GM12878 (cell line): ENCODE data around the gene IREB2. TPM values are rescaled to one million over a fixed set of nuclear protein-coding genes. Genes with fewer than 3 reads are reported as not detected.

Source experiments
- ATAC-seq: fragments of 200-7000 bp; cut with Tn5 transposase; 3 replicates; pipeline ENCODE4 v1.9.1; 2020; ENCODE audit warnings: mild to moderate bottlenecking, moderate library complexity
- BruUV-seq: library from RNA; stranded (reverse); fragments of 400-500 nt; replicated peaks from 2 replicates; lab custom pipeline; 2021; lab: Mats Ljungman, UMichigan
- CTCF ChIA-PET: fragments of 300-600 bp; sonication (Branson Sonifier 250); formaldehyde crosslinking; extraction: SDS; loops from one replicate; lab custom pipeline; 2021; ENCODE audit warnings: inconsistent platforms; lab: Yijun Ruan, JAX
- POLR2A ChIA-PET: fragments of 350-600 bp; formaldehyde crosslinking; extraction: SDS; loops from one replicate; lab custom pipeline; 2021; ENCODE audit warnings: inconsistent platforms; lab: Charles Lee
- RAD21 ChIA-PET: fragments of 300-600 bp; sonication (Branson Sonifier 250); formaldehyde crosslinking; loops from one replicate; lab custom pipeline; 2023; ENCODE audit warnings: antibody characterized with exemption; ENCODE audit not compliant: unreplicated experiment; lab: Charles Lee
- SMC1A ChIA-PET: fragments of 300-600 bp; sonication (Branson Sonifier 250); formaldehyde crosslinking; loops from one replicate; lab custom pipeline; 2023; ENCODE audit not compliant: unreplicated experiment, uncharacterized antibody; lab: Charles Lee
- DNase-seq: peaks from one replicate; pipeline ENCODE4 v3.0.0-alpha.2; 2011; ENCODE audit warnings: low read depth, low spot score
- FAIRE-seq: peaks from 3 replicates; lab custom pipeline; 2011; peaks lifted over from hg19 to GRCh38; lab: Jason Lieb, UNC
- H2AFZ ChIP-seq: 2 replicates; pipeline ENCODE4 v1.6.0; 2011; ENCODE audit warnings: low read depth, low read length, control low read depth; ENCODE audit not compliant: control insufficient read depth
- H3K27ac ChIP-seq: 2 replicates; pipeline ENCODE4 v1.5.1; 2011; ENCODE audit warnings: control low read depth; ENCODE audit not compliant: control insufficient read depth, insufficient read depth
- H3K27me3 ChIP-seq, 2 experiments: replicated peaks in 1 of 2; 2 replicates each; pipeline versions ENCODE4 v1.6.0 to v1.6.1; 2011; ENCODE audit warnings: low read length in 1 of 2; ENCODE audit not compliant: control insufficient read depth in 2 of 2, insufficient read depth in 2 of 2
- H3K36me3 ChIP-seq, 2 experiments: 2 replicates each; pipeline ENCODE4 v1.5.1; 2011; ENCODE audit warnings: low read length in 1 of 2; ENCODE audit not compliant: control insufficient read depth in 2 of 2, insufficient read depth in 2 of 2
- H3K4me1 ChIP-seq: 2 replicates; pipeline ENCODE4 v1.6.1; 2011; ENCODE audit warnings: mild to moderate bottlenecking, low read length, moderate library complexity, mixed read lengths; ENCODE audit not compliant: control insufficient read depth, insufficient read depth
- H3K4me2 ChIP-seq: 2 replicates; pipeline ENCODE4 v1.6.0; 2011; ENCODE audit warnings: control low read depth; ENCODE audit not compliant: control insufficient read depth, insufficient read depth
- H3K4me3 ChIP-seq: fragments of 200-600 bp; sonication (generic); 2 replicates; pipeline ENCODE4 v1.5.1; 2016
- H3K79me2 ChIP-seq: 2 replicates; pipeline ENCODE4 v1.6.0; 2011; ENCODE audit warnings: low read length; ENCODE audit not compliant: control insufficient read depth, insufficient read depth
- H3K9ac ChIP-seq: 2 replicates; pipeline ENCODE4 v1.8.0; 2011; ENCODE audit warnings: low read length, control low read depth, mixed read lengths; ENCODE audit not compliant: control insufficient read depth, insufficient read depth
- H3K9me3 ChIP-seq: replicated peaks from 3 replicates; pipeline ENCODE4 v1.5.1; 2011; ENCODE audit warnings: mild to moderate bottlenecking, low read length; ENCODE audit not compliant: control insufficient read depth, insufficient read depth
- H4K20me1 ChIP-seq: 2 replicates; pipeline ENCODE4 v1.6.0; 2011; ENCODE audit not compliant: control insufficient read depth, insufficient read depth
- BCL3 ChIP-seq: IDR thresholded peaks from 2 replicates; pipeline ENCODE4 v1.6.1; 2011; ENCODE audit warnings: borderline replicate concordance, low read depth, mild to moderate bottlenecking, moderate library complexity, low read length; ENCODE audit not compliant: insufficient read depth, poor library complexity, severe bottlenecking
- BMI1 ChIP-seq: fragments of 450-650 bp; IDR thresholded peaks from 2 replicates; pipeline ENCODE4 v1.6.1; 2016; ENCODE audit warnings: mild to moderate bottlenecking, moderate library complexity, borderline replicate concordance
- CBX5 ChIP-seq: sonication (generic); IDR thresholded peaks from 2 replicates; pipeline ENCODE4 v1.6.1; 2016; ENCODE audit warnings: low read depth, moderate library complexity, mild to moderate bottlenecking, inconsistent platforms
- E2F8 ChIP-seq: fragments of 450-650 bp; IDR thresholded peaks from 2 replicates; pipeline ENCODE4 v1.6.1; 2018; ENCODE audit warnings: mild to moderate bottlenecking, low read depth, moderate library complexity; ENCODE audit not compliant: partially characterized antibody
- FOS ChIP-seq: IDR thresholded peaks from 3 replicates; pipeline ENCODE4 v1.6.1; 2011; ENCODE audit warnings: borderline replicate concordance; ENCODE audit not compliant: insufficient read length; ENCODE audit errors: extremely low read depth
- FOXK2 ChIP-seq: fragments of 450-650 bp; IDR thresholded peaks from 2 replicates; pipeline ENCODE4 v1.6.1; 2017; ENCODE audit warnings: mild to moderate bottlenecking, moderate library complexity
- GATAD2B ChIP-seq: fragments of 450-650 bp; conservative IDR thresholded peaks from 2 replicates; pipeline ENCODE4 v1.6.1; 2017; ENCODE audit warnings: low read depth, mild to moderate bottlenecking, moderate library complexity
- IRF3 ChIP-seq: fragments of 450-650 bp; IDR thresholded peaks from 2 replicates; pipeline ENCODE4 v1.6.1; 2014; ENCODE audit warnings: mild to moderate bottlenecking
- MYC ChIP-seq: IDR thresholded peaks from 2 replicates; pipeline ENCODE4 v1.6.1; 2011; ENCODE audit warnings: mild to moderate bottlenecking, low read length, moderate library complexity, inconsistent platforms; ENCODE audit not compliant: insufficient read depth, insufficient replicate concordance, insufficient read length, severe bottlenecking
- NBN ChIP-seq: fragments of 450-650 bp; IDR thresholded peaks from 2 replicates; pipeline ENCODE4 v1.6.1; 2016
- POLR2AphosphoS2 ChIP-seq: IDR thresholded peaks from 2 replicates; pipeline ENCODE4 v1.6.1; 2011; ENCODE audit warnings: low read depth, mild to moderate bottlenecking, low read length, improper control_type of control experiment, moderate library complexity
- SMAD5 ChIP-seq: IDR thresholded peaks from 2 replicates; pipeline ENCODE4 v1.6.1; 2016; ENCODE audit warnings: antibody characterized with exemption, low read depth
- ZBTB4 ChIP-seq: fragments of 450-650 bp; formaldehyde crosslinking; IDR thresholded peaks from 2 replicates; pipeline ENCODE4 v1.4.0; 2022; ENCODE audit warnings: mild to moderate bottlenecking, moderate library complexity
- ZNF207 ChIP-seq: fragments of 450-650 bp; IDR thresholded peaks from 2 replicates; pipeline ENCODE4 v1.6.1; 2014; ENCODE audit warnings: antibody characterized with exemption, mild to moderate bottlenecking, borderline replicate concordance
- ZNF217 ChIP-seq: fragments of 450-650 bp; IDR thresholded peaks from 2 replicates; pipeline ENCODE4 v1.6.1; 2017; ENCODE audit warnings: antibody characterized with exemption, mild to moderate bottlenecking
- WGBS: methylation state at CpG from one replicate; pipeline ENCODE4 v1.1.6; 2016; ENCODE audit warnings: low lambda C conversion rate; ENCODE audit not compliant: insufficient replicate concordance, insufficient coverage; ENCODE audit errors: missing lambda C conversion rate; 5-methylcytosine and 5-hydroxymethylcytosine counted together
- in situ Hi-C: fragments of 300-500 bp; cut with MboI; formaldehyde crosslinking; loops from 9 replicates; pipeline ENCODE4 v1.14.3; 2018; ENCODE audit warnings: mixed read lengths
- intact Hi-C: fragments of 100-400 bp; cut with micrococcal nuclease; formaldehyde crosslinking; loops from one replicate; pipeline ENCODE4 v1.14.2; 2022; ENCODE audit not compliant: unreplicated experiment
- polyA plus RNA-seq, 11 experiments: library from polyadenylated mRNA; depleted of rRNA in 4 of 11; unstranded in 6 of 11; stranded (reverse) in 5 of 11; fragments of >200 nt; fragmentation: Nextera tagmentation in 4 of 11; fragmentation: Illumina TruSeq in 1 of 11; extraction: Ambion mirVana in 4 of 11; extraction: Trizol in 1 of 11; gene quantifications; 1 replicate in 1 of 11; 2 replicates in 10 of 11; pipeline versions ENCODE4 v1.2.1 to v1.2.3, GENCODE V29; 2011 to 2016; ENCODE audit warnings: inconsistent platforms in 2 of 11, missing spikeins in 2 of 11, low read depth in 1 of 11
- total RNA-seq, 4 experiments: library from RNA; depleted of rRNA in 3 of 4; stranded (reverse); fragments of >200 nt in 3 of 4; fragmentation: Illumina TruSeq in 1 of 4; extraction: Trizol in 1 of 4; gene quantifications; 2 replicates each; pipeline versions ENCODE4 v1.2.1 to v1.2.3, GENCODE V29; 2013 to 2021

IREB2 gene
- total and polyA plus RNA-seq, 10 of the 15 experiments (the other 5 are each of a cell fraction or from before 2014, with no cell fraction given), result 13.0 to 52.4 (median 24.4) TPM

- WGBS, result 85% methylated on average over 4 of the region's 4 CpGs
- SMC1A ChIA-PET, result interaction anchor here (0.9 kb wide), 1 partner anchor 11 kb away, joined by 3 read pairs; no protein-coding TSS in a partner anchor
These were observed 63.8 kb downstream of the IREB2 start for GRCh38 chr15:78501857-78502256.

More at GRCh38 chr15:78501857-78502256, 63.8 kb downstream of the IREB2 start:
- in situ Hi-C loops, result no loop called here
- H3K4me3 ChIP-seq, result no peak overlapping the region
- no peaks in the 10 kb centered on the region for H3K27me3 ChIP-seq
- no TSS peak for BruUV-seq
- TF ChIP-seq FOS (no peak), E2F8 (no peak), BMI1 (no peak), BCL3 (no peak), FOXK2 (no peak), ZNF217 (no peak), GATAD2B (no peak), ZBTB4 (CRISPR knock-in tag) (no peak), CBX5 (no peak), POLR2AphosphoS2 (no peak), IRF3 (no peak), NBN (no peak), ZNF207 (no peak), MYC (no peak), SMAD5 (no peak)
- ChIA-PET RAD21 (interaction anchor here (0.6 kb wide), 1 partner anchor 230 kb away, joined by 3 read pairs; no protein-coding TSS in a partner anchor), POLR2A (no interaction called here), CTCF (interaction anchor here (0.8 kb wide), 1 partner anchor 42 kb away, joined by 4 read pairs; no protein-coding TSS in a partner anchor)
- FAIRE-seq (no peak), DNase-seq (no peak), ATAC-seq (no peak)
- H3K4me1 ChIP-seq, result no peaks in the 10 kb centered on the region
- no peak overlapping the region for H3K4me2 ChIP-seq
- no peak overlapping the region for H3K9ac ChIP-seq
- H3K27ac ChIP-seq, result no peak overlapping the region
- intact Hi-C loops, result no loop called here
- no peaks in the 10 kb centered on the region for H4K20me1 ChIP-seq
- H3K79me2 ChIP-seq, result no peaks in the 10 kb centered on the region
- no peak overlapping the region for H2AFZ ChIP-seq
- H3K36me3 ChIP-seq, result peaks cover 0 to 9% of the 10 kb centered on the region in 2 experiments; a peak in 2 of 4 replicates
- H3K9me3 ChIP-seq, result no peaks in the 10 kb centered on the region
